Activated CD8-positive, alpha-beta T cell treated with anti-CD3 and anti-CD28 coated beads for 36 hours (primary cell): Measurements from ENCODE around the gene SUGCT. TPM values are rescaled to one million over a fixed set of nuclear protein-coding genes. Genes with fewer than 3 reads are reported as not detected.

Source experiments
- ATAC-seq: fragments of 200-7000 bp; cut with Tn5 transposase; one replicate; pipeline ENCODE4 v1.10.0; 2021; ENCODE audit warnings: mild to moderate bottlenecking, moderate library complexity
- CTCF ChIA-PET: fragments of 350-600 bp; sonication (Branson Sonifier 250); formaldehyde crosslinking; loops from one replicate; lab custom pipeline; 2021; ENCODE audit warnings: antibody characterized with exemption; lab: Charles Lee
- POLR2A ChIA-PET: fragments of 350-600 bp; sonication (Branson Sonifier 250); formaldehyde crosslinking; loops from one replicate; lab custom pipeline; 2021; ENCODE audit warnings: antibody characterized with exemption; lab: Charles Lee
- DNase-seq: peaks from one replicate; pipeline ENCODE4 v3.0.0-alpha.2; 2020
- H3K27ac Mint-ChIP-seq: one replicate; pipeline ENCODE4 v1.8.0; 2021; ENCODE audit warnings: mild to moderate bottlenecking, mixed read lengths
- H3K27me3 Mint-ChIP-seq: one replicate; pipeline ENCODE4 v1.8.0; 2021; ENCODE audit warnings: mixed read lengths
- H3K36me3 Mint-ChIP-seq: one replicate; pipeline ENCODE4 v1.8.0; 2021; ENCODE audit warnings: low read depth, mixed read lengths
- H3K4me1 Mint-ChIP-seq: one replicate; pipeline ENCODE4 v1.8.0; 2021; ENCODE audit warnings: low read depth, mixed read lengths
- H3K4me3 Mint-ChIP-seq: one replicate; pipeline ENCODE4 v1.8.0; 2021; ENCODE audit warnings: mild to moderate bottlenecking, moderate library complexity, mixed read lengths
- H3K9me3 Mint-ChIP-seq: one replicate; pipeline ENCODE4 v1.8.0; 2021; ENCODE audit warnings: mixed read lengths
- CTCF ChIP-seq: fragments of 200-600 bp; IDR thresholded peaks from one replicate; pipeline ENCODE4 v1.8.0; 2022; ENCODE audit warnings: antibody characterized with exemption, mild to moderate bottlenecking
- intact Hi-C: fragments of 100-400 bp; cut with micrococcal nuclease; formaldehyde crosslinking; loops from one replicate; pipeline ENCODE4 v1.10.0; 2022
- total RNA-seq, 2 experiments: library from RNA; stranded (reverse); gene quantifications; one replicate each; pipeline ENCODE4 v1.2.3, GENCODE V29; 2021

SUGCT gene
- total RNA-seq, 2 experiments from 2014 or later: 1.6 to 2.0 TPM

GRCh38 chr7:40199076-40199802 is 64.4 kb downstream of the SUGCT start:
- Mint-ChIP-seq H3K9me3 (no peaks in the 10 kb centered on the region), H3K36me3 (no peaks in the 10 kb centered on the region), H3K4me3 (no peak overlapping the region), H3K27ac (no peak overlapping the region), H3K27me3 (no peaks in the 10 kb centered on the region), H3K4me1 (no peaks in the 10 kb centered on the region)
- intact Hi-C loops: no loop called here
- DNase-seq: no peak
- ChIA-PET POLR2A (no interaction called here), CTCF (no interaction called here)
- no peak for ATAC-seq
- no peak for TF ChIP-seq CTCF

- Mint-ChIP-seq H3K36me3 (no peaks in the 10 kb centered on the region), H3K9me3 (no peaks in the 10 kb centered on the region), H3K4me3 (no peak overlapping the region), H3K27me3 (no peaks in the 10 kb centered on the region), H3K27ac (no peak overlapping the region), H3K4me1 (no peaks in the 10 kb centered on the region)
- TF ChIP-seq CTCF: no peak
- no peak for ATAC-seq
- CTCF ChIA-PET: no interaction called here
- intact Hi-C loops: no loop called here
- POLR2A ChIA-PET: no interaction called here
- no peak for DNase-seq
Measured at GRCh38 chr7:40200791-40201190, 66.0 kb downstream of the SUGCT start.

GRCh38 chr7:40202851-40203250 is 68.0 kb downstream of the SUGCT start:
- DNase-seq (no peak), ATAC-seq (no peak)
- Mint-ChIP-seq H3K27me3 (no peaks in the 10 kb centered on the region), H3K4me3 (no peak overlapping the region), H3K4me1 (no peaks in the 10 kb centered on the region), H3K36me3 (no peaks in the 10 kb centered on the region), H3K27ac (no peak overlapping the region), H3K9me3 (no peaks in the 10 kb centered on the region)
- intact Hi-C loops: no loop called here
- TF ChIP-seq CTCF: no peak
- ChIA-PET POLR2A (no interaction called here), CTCF (no interaction called here)

- ChIA-PET CTCF (no interaction called here), POLR2A (no interaction called here)
- Mint-ChIP-seq H3K9me3 (no peaks in the 10 kb centered on the region), H3K36me3 (no peaks in the 10 kb centered on the region), H3K27ac (no peak overlapping the region), H3K27me3 (no peaks in the 10 kb centered on the region), H3K4me1 (no peaks in the 10 kb centered on the region), H3K4me3 (no peak overlapping the region)
- intact Hi-C loops: no loop called here
- DNase-seq (no peak), ATAC-seq (no peak)
- no peak for TF ChIP-seq CTCF
Measured at GRCh38 chr7:40204581-40204980, 69.8 kb downstream of the SUGCT start.

GRCh38 chr7:40205992-40206391 is 71.2 kb downstream of the SUGCT start:
- no peak for ATAC-seq
- intact Hi-C loops: no loop called here
- no peaks in the 10 kb centered on the region for H3K27me3 Mint-ChIP-seq
- H3K9me3 Mint-ChIP-seq: no peaks in the 10 kb centered on the region
- H3K4me1 Mint-ChIP-seq: no peaks in the 10 kb centered on the region
- ChIA-PET POLR2A (no interaction called here), CTCF (no interaction called here)
- H3K4me3 Mint-ChIP-seq: no peak overlapping the region
- H3K36me3 Mint-ChIP-seq: no peaks in the 10 kb centered on the region
- H3K27ac Mint-ChIP-seq: no peak overlapping the region
- TF ChIP-seq CTCF: no peak
- DNase-seq: no peak
